Activated CD8-positive, alpha-beta memory T cell treated with anti-CD3 and anti-CD28 coated beads, Interleukin-2, amount 50 U/mL, for 24 hours (primary cell): Measurements from ENCODE around the gene C19orf85.

Experiments used
- DNase-seq: peaks from one replicate; pipeline ENCODE4 v3.0.0-alpha.2; 2020; ENCODE audit errors: extremely low read depth

C19orf85 gene

GRCh38 chr19:55477905-55478304, 13.4 kb upstream of the C19orf85 start:
- no peak for DNase-seq

- DNase-seq: peak; percentile 95
Observed at GRCh38 chr19:55476100-55476775, 11.7 kb upstream of the C19orf85 start, which contains the start of gene ZNF628. TSS of gene ZNF628 (plus strand) at chr19:55476617. CDS start at chr19:55479911, 3,294 bp downstream.

- DNase-seq: no peak
Observed at GRCh38 chr19:55474269-55475265, 10.0 kb upstream of the C19orf85 start.

- no peak for DNase-seq
Observed at GRCh38 chr19:55473225-55474012, 8.9 kb upstream of the C19orf85 start.

- DNase-seq: no peak
Observed at GRCh38 chr19:55472463-55472862, 7.9 kb upstream of the C19orf85 start.

- DNase-seq: no peak
Observed at GRCh38 chr19:55471266-55471665, 6.7 kb upstream of the C19orf85 start.

- no peak for DNase-seq
Observed at GRCh38 chr19:55468054-55468393, 3.5 kb upstream of the C19orf85 start.

- no peak for DNase-seq
Observed at GRCh38 chr19:55467236-55468053, 2.9 kb upstream of the C19orf85 start.

- no peak for DNase-seq
Observed at GRCh38 chr19:55466241-55466614, 1.7 kb upstream of the C19orf85 start.

GRCh38 chr19:55465460-55466240, 1.1 kb upstream of the C19orf85 start:
- DNase-seq: no peak

GRCh38 chr19:55464039-55464661, 401 bp downstream of the C19orf85 start:
- DNase-seq: no peak

GRCh38 chr19:55463583-55464031, 944 bp downstream of the C19orf85 start:
- no peak for DNase-seq

GRCh38 chr19:55462722-55463121, 1.8 kb downstream of the C19orf85 start:
- DNase-seq: no peak

GRCh38 chr19:55461974-55462626, 2.5 kb downstream of the C19orf85 start:
- DNase-seq: no peak

- DNase-seq: peak; percentile 100
Observed at GRCh38 chr19:55461259-55461973, 3.1 kb downstream of the C19orf85 start, which contains the start of gene ISOC2. TSS of gene ISOC2 (minus strand) at chr19:55461642. CDS start at chr19:55456486, 5,156 bp downstream.

GRCh38 chr19:55460670-55461258, 3.8 kb downstream of the C19orf85 start:
- DNase-seq: no peak

- no peak for DNase-seq
Observed at GRCh38 chr19:55459950-55460657, 4.4 kb downstream of the C19orf85 start.
